OCI-LY3 (cell line): ENCODE results near the gene DYRK1A.

Source experiments
- CTCF ChIP-seq: fragments of 200-600, 300-600 bp; sonication (generic); IDR thresholded peaks from 2 replicates; pipeline ENCODE4 v1.5.1; 2014; ENCODE audit warnings: antibody characterized with exemption, low read length, low read depth
- EZH2phosphoT487 ChIP-seq: fragments of 200-600 bp; shearing (Covaris generic); IDR thresholded peaks from 2 replicates; pipeline ENCODE4 v1.6.1; 2018; ENCODE audit warnings: antibody characterized with exemption, mixed run types, low read depth

- TF ChIP-seq CTCF (no peak), EZH2phosphoT487 (no peak)
Observed at GRCh38 chr21:37565530-37566223, 199.1 kb downstream of the DYRK1A start.
